ENCODE data around the gene TARBP1.

DNA sequence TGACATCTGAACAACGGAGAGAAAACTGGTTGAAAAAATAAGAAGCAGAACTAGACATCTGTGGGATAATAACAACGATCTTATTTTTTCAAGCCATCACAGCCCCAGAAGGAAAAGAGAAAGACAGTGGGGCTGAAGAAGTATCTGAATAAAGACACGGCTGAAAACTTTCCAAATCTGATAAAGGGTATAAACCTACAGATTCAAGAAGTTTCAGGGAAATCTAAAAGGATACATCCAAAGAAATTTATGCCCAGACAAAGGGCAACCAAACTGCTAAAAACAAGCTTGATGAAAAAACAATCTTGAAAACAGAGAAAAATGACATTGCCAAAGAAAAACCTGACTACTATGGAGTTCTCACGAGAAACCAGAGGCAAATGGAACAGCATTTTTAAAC, 40.4 kb downstream of the TARBP1 start:
- TF ChIP-seq, protein P1, sequence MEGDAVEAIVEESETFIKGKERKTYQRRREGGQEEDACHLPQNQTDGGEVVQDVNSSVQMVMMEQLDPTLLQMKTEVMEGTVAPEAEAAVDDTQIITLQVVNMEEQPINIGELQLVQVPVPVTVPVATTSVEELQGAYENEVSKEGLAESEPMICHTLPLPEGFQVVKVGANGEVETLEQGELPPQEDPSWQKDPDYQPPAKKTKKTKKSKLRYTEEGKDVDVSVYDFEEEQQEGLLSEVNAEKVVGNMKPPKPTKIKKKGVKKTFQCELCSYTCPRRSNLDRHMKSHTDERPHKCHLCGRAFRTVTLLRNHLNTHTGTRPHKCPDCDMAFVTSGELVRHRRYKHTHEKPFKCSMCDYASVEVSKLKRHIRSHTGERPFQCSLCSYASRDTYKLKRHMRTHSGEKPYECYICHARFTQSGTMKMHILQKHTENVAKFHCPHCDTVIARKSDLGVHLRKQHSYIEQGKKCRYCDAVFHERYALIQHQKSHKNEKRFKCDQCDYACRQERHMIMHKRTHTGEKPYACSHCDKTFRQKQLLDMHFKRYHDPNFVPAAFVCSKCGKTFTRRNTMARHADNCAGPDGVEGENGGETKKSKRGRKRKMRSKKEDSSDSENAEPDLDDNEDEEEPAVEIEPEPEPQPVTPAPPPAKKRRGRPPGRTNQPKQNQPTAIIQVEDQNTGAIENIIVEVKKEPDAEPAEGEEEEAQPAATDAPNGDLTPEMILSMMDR (IDR thresholded peaks at IDR 0.05), result no peak
- no peak for TF ChIP-seq POLR2A (IDR thresholded peaks at IDR 0.05)

Measured in transverse colon (tissue), 3 donors.